ENCODE data around the gene THPO. TPM values are rescaled to one million over a fixed set of nuclear protein-coding genes. Genes with fewer than 3 reads are reported as not detected.

Gene THPO
- total RNA-seq, 1 donor from 2014 or later: not detected

- no peak overlapping the region for H3K4me3 ChIP-seq (ENCODE audit: low read depth, low read length)
- no peak for TF ChIP-seq CTCF (conservative IDR thresholded peaks at IDR 0.05; ENCODE audit: low read depth, low read length)
- DNase-seq (ENCODE audit: low read depth): no peak
These were observed 27.4 kb downstream of the THPO start for GRCh38 chr3:184350618-184351017.

GRCh38 chr3:184349563-184350470 is 28.2 kb downstream of the THPO start:
- TF ChIP-seq CTCF (conservative IDR thresholded peaks at IDR 0.05; ENCODE audit: low read depth, low read length): no peak
- DNase-seq (ENCODE audit: low read depth): no peak
- no peak overlapping the region for H3K4me3 ChIP-seq (ENCODE audit: low read depth, low read length)

GRCh38 chr3:184348057-184348382 is 30.0 kb downstream of the THPO start:
- DNase-seq (ENCODE audit: low read depth): no peak
- H3K4me3 ChIP-seq (ENCODE audit: low read depth, low read length): no peak overlapping the region
- no peak for TF ChIP-seq CTCF (conservative IDR thresholded peaks at IDR 0.05; ENCODE audit: low read depth, low read length)

GRCh38 chr3:184347321-184348056 is 30.5 kb downstream of the THPO start:
- no peak for DNase-seq (ENCODE audit: low read depth)
- no peak for TF ChIP-seq CTCF (conservative IDR thresholded peaks at IDR 0.05; ENCODE audit: low read depth, low read length)
- H3K4me3 ChIP-seq (ENCODE audit: low read depth, low read length): no peak overlapping the region

- DNase-seq (ENCODE audit: low read depth): no peak
- no peak overlapping the region for H3K4me3 ChIP-seq (ENCODE audit: low read depth, low read length)
- TF ChIP-seq CTCF (conservative IDR thresholded peaks at IDR 0.05; ENCODE audit: low read depth, low read length): no peak
These were observed 31.4 kb downstream of the THPO start for GRCh38 chr3:184346480-184347190.

GRCh38 chr3:184345317-184346144 is 32.5 kb downstream of the THPO start:
- DNase-seq (ENCODE audit: low read depth): peak; percentile 60
- H3K4me3 ChIP-seq (ENCODE audit: low read depth, low read length): no peak overlapping the region
- peak; percentile 67 for TF ChIP-seq CTCF (conservative IDR thresholded peaks at IDR 0.05; ENCODE audit: low read depth, low read length)

All from epithelial cell of proximal tubule (primary cell).